ENCODE data around the gene PTGES2.

Gene PTGES2

DNA sequence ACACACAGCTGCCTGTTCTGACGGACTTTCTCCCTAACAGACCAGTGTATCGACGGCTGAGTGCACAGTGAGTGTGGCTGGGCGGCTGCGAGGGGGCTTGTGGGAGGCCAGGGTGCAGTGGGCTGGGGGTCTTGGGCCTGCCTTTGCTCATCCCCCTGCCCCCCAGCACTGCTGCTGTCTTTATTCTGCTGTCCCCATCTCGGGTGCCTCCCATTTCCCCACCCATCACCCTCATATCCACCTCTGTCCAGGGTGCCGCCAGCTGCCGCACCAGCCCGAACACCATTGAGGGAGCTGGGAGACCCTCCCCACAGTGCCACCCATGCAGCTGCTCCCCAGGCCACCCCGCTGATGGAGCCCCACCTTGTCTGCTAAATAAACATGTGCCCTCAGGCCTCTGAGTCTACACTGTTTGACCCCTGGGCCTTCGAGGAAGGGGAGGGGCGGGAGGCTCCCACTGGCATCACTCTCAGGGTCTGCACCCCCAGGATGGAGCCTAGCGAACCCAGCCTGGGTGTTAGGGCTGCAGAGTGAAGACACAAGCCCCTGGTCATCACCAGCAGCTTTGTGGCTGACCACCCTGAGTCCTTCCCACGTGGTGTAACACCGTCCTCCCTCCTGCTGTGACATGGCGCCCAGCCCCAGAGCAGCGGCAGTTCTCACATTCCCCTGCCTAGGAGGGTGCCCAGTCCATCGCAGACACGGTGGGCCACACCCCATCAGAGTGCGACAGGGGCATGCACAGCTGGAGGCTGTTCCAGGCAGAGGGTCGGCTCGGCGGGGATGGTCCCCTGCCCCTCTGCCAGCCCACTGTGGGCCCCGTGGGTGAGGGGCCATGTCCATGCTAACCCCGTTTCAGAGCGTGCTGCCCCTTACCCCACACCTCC, 25.8 kb upstream of the PTGES2 start:
- DNase-seq = no peak

DNA sequence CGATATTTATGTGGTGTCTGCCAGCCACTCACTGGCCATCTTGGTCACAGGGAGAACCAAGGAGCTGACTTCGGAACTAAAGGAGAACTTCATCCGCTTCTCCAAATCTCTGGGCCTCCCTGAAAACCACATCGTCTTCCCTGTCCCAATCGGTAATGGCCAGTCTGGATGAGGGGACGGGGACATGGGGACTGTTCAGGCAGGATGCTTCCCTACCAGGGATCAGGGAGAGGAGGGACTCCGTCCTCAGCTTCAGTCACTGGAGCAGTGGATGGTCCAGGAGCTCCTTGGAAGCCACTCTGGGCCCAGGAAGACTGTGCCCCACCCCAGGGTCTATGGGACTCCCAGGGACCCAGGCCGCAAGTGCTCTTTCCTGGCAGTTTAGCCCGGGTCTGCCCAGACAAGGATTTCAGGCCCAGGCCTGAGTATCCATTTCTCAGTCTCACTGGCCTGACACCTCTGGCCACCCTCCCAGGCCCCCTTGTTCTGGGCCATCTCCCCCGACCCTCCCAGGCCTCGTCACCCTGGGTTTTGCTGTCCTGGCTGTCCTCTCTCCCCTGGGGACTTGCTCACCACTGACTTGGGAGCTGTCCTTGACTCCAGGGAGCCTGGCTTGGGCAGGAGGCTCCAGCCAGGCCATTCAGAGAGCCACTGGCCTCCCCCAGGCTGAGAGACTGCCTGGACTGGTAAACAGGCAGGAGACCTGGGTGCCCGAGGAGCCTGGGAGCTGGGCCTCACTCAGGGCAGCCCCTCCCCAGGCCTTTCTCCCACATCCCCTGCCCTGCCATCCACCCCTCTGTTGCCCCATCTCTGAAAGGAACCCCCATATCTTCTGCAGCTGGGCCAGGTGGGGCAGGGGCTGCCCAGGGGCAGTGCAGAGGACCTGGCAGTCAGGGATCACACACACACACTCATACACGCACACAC, 24.9 kb upstream of the PTGES2 start:
- DNase-seq = no peak

DNA sequence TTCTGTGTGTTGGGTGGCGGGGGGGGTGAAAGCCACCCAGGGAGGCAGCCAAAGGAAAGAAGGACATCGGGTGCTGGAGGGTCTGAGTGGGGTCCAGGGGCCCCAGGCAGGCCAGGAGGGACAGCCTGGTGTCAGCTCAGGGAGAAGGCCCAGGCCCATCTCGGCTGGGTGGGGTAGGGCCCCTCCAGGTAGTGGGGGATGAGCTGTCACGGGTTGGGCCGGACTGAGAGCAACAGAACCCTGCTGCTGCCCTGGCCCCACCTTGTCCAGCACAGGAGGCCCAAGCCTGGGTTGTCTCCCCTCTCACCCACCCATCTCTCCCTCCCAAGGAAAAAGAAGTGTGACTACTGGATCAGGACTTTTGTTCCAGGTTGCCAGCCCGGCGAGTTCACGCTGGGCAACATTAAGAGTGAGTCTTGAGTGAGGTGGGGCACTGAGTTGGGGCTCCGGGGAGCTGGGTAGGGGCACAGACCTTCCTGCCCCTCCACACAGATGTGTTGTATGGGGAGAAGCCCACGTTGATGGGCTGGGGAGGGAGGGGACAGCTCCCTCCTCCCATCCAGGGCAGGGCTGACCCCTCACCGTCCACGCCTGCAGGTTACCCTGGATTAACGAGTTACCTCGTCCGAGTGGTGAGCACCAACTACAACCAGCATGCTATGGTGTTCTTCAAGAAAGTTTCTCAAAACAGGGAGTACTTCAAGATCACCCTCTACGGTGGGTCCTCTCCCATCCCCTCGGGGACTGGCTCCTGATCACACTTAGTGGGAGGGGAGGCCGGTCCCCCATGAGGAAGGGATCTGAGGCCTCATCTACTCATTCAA, 24.0 kb upstream of the PTGES2 start:
- no peak for DNase-seq

DNA sequence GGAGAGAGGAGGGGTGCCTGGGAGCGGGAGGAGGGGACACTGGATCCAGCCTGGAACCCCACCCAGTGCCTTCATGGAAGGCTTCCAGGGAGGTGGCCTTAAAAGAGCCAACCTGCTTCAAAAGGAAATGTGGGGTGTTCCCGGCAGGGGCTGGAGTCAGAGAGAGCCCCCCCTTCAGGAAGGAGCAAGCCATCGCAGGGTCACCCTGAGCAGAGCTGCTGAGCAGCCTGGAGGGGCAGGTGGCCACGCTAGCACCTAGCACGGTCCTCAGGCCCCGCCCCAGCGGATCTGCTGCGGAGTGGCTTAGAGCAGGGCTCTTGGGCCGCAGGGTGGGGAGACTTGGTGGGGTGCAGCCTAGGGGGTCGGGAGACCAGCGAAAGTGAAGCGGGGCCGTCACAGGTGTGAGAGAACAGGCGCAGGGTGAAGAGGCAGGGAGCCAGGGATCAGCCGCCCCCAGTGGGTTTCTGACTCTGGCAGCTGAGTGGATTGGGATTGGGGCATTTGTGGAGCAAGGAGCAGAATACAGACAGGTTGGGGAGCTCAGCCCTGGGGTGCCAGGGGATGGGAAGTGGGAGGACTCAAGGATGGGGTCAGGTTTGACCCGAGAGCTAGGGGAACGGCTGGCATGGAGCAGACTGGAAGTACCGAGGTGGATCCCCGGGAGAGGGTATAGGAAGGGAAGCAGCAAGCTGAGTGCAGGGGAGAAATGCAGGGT, 23.2 kb upstream of the PTGES2 start:
- DNase-seq = no peak

DNA sequence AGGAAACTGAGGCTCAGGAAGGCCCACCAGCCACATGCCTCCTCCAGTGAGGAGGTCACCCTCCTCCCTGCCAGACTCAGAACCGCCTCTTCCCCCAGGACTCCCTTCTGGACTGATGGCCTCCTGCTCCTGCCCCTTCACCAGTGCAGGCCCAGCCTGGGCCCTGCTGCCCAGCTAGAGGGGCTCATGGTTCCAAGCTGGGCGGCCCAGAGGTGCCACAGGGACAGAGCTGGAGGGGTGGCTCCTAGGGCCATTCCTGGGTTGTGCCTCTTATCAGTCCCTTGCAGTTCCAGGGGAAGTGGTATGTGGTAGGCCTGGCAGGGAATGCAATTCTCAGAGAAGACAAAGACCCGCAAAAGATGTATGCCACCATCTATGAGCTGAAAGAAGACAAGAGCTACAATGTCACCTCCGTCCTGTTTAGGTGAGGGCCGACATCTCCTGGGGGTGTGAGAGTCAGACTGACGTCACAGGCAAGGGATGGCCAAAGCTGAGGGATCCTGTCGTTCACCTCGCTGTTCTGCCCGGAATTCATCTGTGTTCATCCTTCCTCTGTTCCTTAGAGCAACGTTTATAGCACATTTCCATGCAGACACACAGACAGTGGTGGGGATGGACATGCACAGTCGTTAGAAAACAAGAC, 22.5 kb upstream of the PTGES2 start:
- no peak for DNase-seq

DNA sequence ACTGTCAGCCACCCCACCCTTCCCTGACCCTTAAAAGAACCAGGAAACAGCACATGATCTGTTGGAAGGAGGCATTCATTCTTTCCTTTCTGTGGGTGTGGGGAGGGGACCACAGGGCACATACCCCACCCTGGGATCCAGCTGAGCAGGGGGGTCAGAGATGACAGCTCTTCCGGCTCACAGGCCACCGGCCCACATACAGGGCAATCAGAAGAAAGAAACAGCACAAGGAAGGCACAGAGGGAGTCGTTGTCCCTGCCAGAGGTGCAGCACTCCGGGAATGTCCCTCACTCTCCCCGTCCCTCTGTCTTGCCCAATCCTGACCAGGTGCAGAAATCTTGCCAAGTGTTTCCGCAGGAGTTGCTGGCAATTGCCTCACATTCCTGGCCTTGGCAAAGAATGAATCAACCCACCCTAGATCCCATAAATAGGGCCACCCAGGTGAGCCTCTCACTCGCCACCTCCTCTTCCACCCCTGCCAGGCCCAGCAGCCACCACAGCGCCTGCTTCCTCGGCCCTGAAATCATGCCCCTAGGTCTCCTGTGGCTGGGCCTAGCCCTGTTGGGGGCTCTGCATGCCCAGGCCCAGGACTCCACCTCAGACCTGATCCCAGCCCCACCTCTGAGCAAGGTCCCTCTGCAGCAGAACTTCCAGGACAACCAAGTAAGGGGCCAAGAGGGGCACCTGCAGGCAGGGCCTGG, 21.6 kb upstream of the PTGES2 start, which contains the start of gene LCN2:
TSS of gene LCN2 (plus strand) at position 453 of the 701 bp plus-strand sequence. CDS start at position 526, 73 bp downstream.
- no peak for DNase-seq

DNA sequence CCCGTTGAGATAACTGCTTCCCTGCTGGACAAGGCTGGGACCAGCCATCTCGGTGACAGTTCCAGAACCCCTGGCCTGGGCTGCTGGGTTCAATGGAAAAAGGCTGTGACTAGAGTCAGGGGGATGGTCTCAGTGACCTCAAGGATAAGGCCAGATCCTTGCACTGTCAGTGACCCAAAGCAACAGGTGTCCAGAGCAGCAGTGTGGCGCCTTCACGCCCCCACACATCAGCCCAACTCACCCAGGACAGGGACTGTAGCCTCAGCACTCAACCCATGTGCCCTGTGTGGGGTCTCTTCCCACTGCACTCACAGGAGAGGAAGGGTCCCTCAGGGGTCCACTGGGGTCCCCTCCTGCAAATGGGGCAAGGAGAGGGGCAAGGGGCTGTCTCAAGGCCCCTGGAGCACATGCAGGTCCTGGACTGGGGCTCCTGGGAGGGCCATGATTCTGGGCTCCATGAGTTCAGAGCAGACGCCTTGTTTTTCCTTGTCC, 21.0 kb upstream of the PTGES2 start:
- DNase-seq = no peak

DNA sequence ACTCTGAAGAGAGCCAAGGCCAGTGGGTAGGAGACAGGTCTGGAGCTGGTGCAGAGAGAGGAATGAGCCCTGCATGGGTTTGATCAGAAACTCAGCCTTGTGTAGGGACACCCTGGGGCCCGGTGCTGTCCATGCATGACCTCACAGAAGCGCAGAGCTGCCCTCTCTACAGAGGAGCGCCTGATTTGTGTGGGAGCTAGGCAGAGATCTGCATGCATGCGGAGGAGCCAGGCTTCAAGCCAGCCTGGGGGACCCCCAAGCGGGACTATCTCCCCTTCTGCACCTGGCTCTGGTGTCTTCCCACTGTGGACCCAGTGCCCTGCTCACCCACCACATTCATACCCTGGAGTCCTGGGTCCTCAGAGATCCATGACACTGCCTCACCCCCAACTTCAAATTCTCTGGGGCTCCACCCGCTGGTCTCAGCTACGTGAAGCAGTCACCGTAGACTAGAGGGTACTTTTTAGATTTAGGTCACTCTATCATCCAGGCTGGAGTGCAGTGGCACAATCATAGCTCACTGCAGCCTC, 19.1 kb upstream of the PTGES2 start:
- DNase-seq = no peak

DNA sequence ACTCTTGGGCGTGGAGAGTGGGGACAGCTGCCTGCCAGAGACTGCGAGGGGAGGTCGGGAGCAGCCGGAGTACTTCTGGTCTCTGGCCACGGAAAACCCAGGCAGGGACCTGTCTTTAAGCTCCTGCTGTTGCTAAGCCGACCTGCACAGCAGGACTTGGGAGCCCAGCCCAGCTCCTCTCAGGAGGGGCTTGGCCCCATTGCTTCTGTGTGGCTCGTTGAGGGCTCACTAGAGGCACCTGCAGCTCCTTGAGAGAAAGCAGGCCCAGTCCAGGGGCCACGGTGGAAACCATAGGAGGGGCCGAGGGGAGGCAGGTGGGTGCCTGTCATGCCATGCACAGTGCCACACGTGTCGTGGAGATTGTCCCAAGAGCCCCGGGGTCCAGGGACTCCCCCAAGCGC, 18.4 kb upstream of the PTGES2 start:
- no peak for DNase-seq

DNA sequence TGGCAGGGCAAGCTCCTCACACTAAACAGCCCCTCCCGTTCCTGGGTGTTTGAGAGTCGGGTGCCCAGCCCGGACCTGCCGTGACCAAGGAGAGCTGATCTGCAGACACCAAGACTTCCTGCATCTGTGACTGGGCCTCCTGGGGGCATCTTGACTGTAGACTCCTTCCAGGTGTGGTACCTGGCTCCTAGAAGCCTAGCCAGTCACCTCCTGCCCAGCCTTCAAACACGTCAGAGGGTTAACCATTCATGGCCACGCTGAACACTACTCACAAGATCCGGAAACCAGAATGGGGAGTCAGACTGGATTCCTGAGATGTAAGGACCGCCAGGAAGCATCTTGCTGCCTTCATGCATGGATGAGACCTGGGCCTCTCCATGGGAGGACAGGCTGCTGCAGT, 18.0 kb upstream of the PTGES2 start:
- no peak for DNase-seq

DNA sequence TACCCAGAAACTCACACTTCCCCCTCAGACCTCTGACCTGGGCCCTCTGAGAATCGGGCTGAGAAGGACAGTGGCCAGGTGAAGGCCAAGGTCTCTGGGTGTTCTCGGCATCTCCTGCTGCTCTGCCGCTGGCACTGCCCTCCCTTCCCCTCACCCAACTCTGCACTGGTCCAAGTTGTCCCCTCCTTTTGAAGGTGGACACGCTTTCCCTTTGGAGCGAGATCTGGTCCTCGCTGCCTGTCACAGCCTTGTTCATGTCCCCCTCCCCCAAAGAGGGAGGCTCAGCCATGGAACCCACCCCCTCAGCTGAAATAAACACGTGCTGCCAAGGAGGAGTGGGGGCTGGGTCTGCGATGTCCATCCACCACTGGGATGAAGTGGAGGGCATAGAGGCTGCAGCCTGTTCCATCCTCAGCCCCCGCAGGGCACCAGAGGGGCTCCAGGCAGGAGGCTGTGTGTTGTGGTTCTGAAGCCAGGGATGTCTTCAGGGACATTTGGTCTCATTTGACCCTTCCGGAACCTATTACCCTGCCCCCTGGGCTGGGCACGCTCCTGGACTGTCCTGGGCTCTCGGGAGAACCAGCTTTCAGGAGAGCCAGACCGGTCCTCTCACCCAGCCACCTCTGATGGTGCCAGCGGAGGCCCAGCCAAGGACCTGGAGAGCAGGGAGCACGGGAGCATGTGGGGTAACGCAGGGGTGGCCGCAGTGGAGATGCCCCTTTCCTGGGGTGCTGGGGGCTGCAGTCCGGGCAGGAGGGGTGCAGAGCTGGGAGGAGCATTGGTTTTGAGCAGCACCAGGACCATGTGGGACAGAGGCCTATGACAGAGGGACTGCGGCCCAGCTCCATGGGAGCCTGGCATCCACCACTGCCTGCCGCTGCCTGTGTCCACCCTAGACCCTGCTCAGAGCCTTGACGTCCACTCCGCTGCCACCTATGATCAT, 17.0 kb upstream of the PTGES2 start:
- no peak for DNase-seq

DNA sequence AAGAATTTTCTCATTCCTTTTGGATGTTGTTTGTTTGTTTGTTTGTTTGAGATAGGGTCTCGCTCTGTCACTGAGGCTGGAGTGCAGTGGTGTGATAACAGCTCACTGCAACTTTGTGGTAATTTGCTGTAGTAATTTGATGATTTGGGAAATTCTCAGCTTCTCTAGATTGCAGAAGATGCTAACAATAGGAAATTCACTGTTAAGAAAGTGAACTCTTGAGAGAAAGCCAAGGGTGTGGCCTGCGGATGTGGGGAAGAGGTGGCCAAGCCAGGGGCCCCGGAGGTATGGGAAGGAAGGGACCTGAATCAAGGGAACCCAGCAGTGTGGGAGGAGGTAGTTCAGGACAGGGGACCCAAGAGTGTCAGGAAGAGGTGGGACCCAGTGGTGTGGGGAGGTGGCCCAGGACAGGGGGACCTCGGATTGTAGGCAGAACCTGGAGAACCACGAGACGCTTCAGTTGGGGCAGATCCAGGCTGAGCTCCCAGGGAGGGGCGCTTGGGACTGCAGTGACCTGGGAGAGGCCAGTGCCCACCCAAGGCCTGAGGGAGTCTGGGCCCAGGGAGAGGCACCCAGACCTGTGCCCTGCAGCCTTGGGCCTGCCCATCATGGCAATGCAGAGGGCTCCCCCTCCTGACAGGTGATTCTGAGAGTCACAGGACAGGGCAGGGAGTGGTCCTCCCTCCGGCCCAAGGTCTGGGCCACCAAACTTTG, 16.2 kb upstream of the PTGES2 start:
- DNase-seq = no peak

DNA sequence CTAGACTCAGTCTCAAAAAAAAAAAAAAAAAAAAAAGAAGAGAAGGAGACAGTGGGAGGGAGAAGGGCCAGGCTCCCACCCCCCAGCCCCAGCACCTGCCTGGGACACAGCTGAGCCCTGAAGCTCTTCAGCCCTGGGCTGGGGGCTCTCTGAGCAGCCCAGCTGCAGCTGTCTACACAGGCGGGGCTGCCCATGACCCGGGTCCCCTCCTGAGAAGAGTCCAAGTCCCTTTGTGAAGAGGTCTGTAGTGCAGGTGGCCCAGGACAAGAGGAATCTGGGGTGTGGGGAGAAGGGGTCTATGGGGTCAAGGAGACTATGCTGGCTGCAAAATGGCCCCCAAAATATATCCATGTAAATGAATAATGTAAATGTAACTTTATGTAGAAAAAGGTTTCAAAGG, 15.1 kb upstream of the PTGES2 start:
- no peak for DNase-seq

DNA sequence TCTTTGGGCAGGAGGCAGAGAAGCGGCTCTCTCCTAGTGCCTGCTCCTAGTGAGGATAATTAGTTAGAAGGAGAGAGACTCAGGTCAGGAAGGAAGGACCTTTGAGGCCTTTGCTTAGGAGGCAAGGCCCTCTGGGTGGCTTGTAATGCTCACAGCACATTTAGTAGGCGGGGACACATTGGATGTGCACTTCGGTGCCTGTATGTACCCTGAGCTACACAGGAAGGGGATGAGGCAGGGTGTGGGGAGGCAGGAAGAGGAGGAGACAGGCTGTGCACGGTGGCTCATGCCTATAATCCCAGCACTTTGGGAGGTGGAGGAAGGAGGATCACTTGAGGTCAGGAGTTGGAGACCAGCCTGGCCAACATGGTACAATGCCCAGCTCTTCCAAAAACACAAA, 14.5 kb upstream of the PTGES2 start:
- DNase-seq = no peak

DNA sequence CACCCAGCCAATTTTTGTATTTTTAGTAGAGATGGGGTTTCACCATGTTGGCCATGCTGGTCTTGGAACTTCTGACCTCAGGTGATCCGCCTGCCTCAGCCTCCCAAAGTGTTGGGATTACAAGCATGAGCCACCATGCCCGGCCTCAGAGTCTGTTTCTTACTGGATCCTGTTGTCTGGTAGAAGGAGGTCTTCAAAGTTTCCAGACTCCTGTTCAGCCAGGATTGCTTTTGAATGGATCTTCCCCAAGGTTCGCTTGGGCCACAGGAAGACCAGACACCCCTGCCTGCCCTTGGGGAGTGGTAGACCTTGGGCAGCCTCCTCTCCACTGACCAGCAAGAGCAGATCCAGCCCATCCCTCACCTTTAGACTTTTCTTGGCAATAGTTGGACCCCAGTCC, 14.1 kb upstream of the PTGES2 start:
- no peak for DNase-seq

DNA sequence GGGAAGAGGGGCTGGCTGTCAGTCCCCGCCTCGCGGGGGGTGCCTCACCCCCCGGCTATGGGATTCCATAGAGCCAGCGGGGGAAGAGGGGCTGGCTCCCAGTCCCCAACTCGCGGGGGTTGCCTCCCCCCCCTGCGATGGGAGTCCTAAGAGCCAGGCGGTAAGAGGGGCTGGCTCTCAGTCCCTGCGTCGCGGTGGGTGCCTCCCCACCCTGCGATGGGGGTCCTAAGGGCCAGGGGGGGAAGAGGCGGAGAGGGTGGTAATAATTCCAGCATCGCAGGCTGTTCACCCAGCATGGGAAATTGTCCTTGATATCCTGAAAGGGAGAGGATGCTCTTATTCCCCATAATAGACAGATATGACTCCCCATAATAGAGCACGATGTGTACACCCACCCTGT, 12.1 kb upstream of the PTGES2 start:
- no peak for DNase-seq

DNA sequence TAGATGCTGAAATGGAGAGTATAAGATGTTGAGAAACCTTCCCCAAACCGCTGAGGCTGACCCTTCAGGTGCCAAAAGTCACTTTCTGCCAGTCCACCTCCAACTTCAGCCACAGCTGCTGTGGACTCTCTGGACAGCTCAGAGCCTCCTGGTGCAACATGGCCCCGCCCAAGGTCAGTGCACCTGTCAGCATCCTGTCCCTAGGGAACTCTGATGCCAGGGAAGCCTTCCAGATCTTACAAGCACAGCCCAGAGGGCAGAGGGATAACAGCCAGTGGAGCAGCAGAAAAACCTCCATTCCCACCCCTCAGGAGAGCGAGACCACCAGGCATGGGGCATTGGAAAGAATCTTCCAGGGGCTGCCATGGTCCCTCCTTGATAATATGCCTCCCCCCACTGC, 10.5 kb upstream of the PTGES2 start:
- no peak for DNase-seq

Data from activated naive CD4-positive, alpha-beta T cell treated with anti-CD3 and anti-CD28 coated beads, Interleukin-2, amount 50 U/mL, for 16 hours (primary cell).